Right lobe of liver (tissue), 6 donors: Measurements from ENCODE around the gene MAVS. TPM values are rescaled to one million over a fixed set of nuclear protein-coding genes. Genes with fewer than 3 reads are reported as not detected.

Experiments used
- ATAC-seq, 4 donors: fragments of 200-7000 bp; cut with Tn5 transposase; one replicate each; pipeline ENCODE4 v1.9.1; 2020; ENCODE audit warnings: mild to moderate bottlenecking in 4 of 4, moderate library complexity in 4 of 4
- DNase-seq, 3 donors: peaks; one replicate each; pipeline ENCODE4 v3.0.0-alpha.2; 2020
- H3K27ac ChIP-seq, 3 donors: fragments of 200-600 bp; one replicate each; pipeline ENCODE4 v1.8.0; 2022
- H3K27me3 ChIP-seq, 2 donors: fragments of 200-600 bp; one replicate each; pipeline ENCODE4 v1.8.0; 2022
- H3K36me3 ChIP-seq, 4 donors: fragments of 200-600 bp; sonication (generic) in 1 of 4; one replicate each; pipeline versions ENCODE4 v1.5.1 to v1.8.0; 2017 to 2022; ENCODE audit warnings: control low read depth in 1 of 4
- H3K4me1 ChIP-seq, 4 donors: fragments of 200-600 bp; sonication (generic) in 1 of 4; one replicate each; pipeline versions ENCODE4 v1.5.1 to v1.8.0; 2017 to 2022; ENCODE audit warnings: control low read depth in 1 of 4
- H3K4me3 ChIP-seq, 3 donors: fragments of 200-600 bp; one replicate each; pipeline ENCODE4 v1.8.0; 2022
- H3K9me3 ChIP-seq, 4 donors: fragments of 200-600 bp; sonication (generic) in 1 of 4; one replicate each; pipeline versions ENCODE4 v1.5.1 to v1.8.0; 2017 to 2022; ENCODE audit warnings: control low read depth in 1 of 4
- CTCF ChIP-seq, 4 donors: fragments of 200-600 bp in 3 of 4; fragments of 450-650 bp in 1 of 4; IDR thresholded peaks; one replicate each; pipeline versions ENCODE4 v1.5.1 to v1.8.0; 2016 to 2022; ENCODE audit warnings: antibody characterized with exemption in 4 of 4, mild to moderate bottlenecking in 2 of 4
- POLR2A ChIP-seq: fragments of 450-650 bp; IDR thresholded peaks from one replicate; pipeline ENCODE4 v1.6.1; 2017; ENCODE audit warnings: antibody characterized with exemption, mild to moderate bottlenecking
- WGBS: methylation state at CpG from one replicate; pipeline ENCODE4 v1.1.6; 2018; ENCODE audit warnings: low coverage, low lambda C conversion rate; ENCODE audit not compliant: insufficient coverage; ENCODE audit errors: missing lambda C conversion rate; 5-methylcytosine and 5-hydroxymethylcytosine counted together
- intact Hi-C, 2 donors: fragments of 100-400 bp; cut with DNase I; formaldehyde crosslinking; loops; one replicate each; pipeline versions ENCODE4 v1.11.2 to v1.14.1; 2022
- total RNA-seq, 6 experiments: library from RNA; depleted of rRNA in 2 of 6; stranded (reverse); fragments of >200 nt in 2 of 6; fragmentation: NEBNext Ultra II Directional in 3 of 6; extraction: Animal tissue kit (Norgen Biotek cat#: 25700) in 3 of 6; gene quantifications; one replicate each; pipeline versions ENCODE4 v1.1.0 to v1.2.4, GENCODE V29; 2016 to 2023
- donor health status: DM: no; HTN: yes; CAD: no.
- donor health status: DM: no; HTN: no; CAD: no.
- donor health status: DM: no; HTN: no; CAD: no.
- donor health status: DM: no; HTN: yes; CAD: no.
- donor health status: DM: no; HTN: yes; CAD: no.

MAVS gene
- total RNA-seq, 6 experiments from 2014 or later: 10.1 to 20.4 (median 17.0) TPM

- TF ChIP-seq POLR2A: no peak
- TF ChIP-seq CTCF (IDR thresholded peaks at IDR 0.05): no peak
- 78% methylated on average over 1 of the region's 14 CpGs for WGBS
- Histone ChIP-seq H3K27ac (no peak overlapping the region), H3K4me1 (peaks cover 0 to 5% (median 0%) of the 10 kb centered on the region in 4 donors), H3K4me3 (no peak overlapping the region), H3K9me3 (no peaks in the 10 kb centered on the region), H3K27me3 (no peaks in the 10 kb centered on the region), H3K36me3 (peaks cover 0 to 68% (median 22%) of the 10 kb centered on the region in 4 donors)
- intact Hi-C loops: no loop called here
- no peak for DNase-seq
- ATAC-seq: no peak
Observed at GRCh38 chr20:3857405-3857804, 10.8 kb downstream of the MAVS start.

DNA sequence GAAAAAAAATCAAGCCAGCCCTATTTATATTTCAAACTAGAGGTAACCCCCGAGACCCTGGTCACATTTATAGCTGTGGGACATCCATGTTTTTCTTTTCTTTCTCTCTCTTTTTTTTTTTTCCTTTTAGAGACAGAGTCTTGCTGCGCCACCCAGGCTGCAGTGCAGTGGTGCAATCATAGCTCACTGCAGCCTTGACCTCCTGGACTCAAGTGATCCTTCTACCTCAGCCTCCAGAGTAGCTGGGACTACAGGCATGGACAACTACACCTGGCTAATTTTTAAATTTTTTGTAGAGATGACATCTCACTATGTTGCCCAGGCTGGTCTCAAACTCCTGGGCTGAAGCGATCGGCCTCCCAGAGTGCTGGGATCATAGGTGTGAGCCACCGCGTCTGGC lies 12.1 kb downstream of the MAVS start:
- DNase-seq (no peak), ATAC-seq (no peak)
- TF ChIP-seq CTCF (IDR thresholded peaks at IDR 0.05) (no peak), POLR2A (no peak)
- WGBS: 93% methylated on average over 6 of the region's 6 CpGs
- intact Hi-C loops: no loop called here
- Histone ChIP-seq H3K36me3 (peaks cover 9 to 81% (median 31%) of the 10 kb centered on the region in 4 donors), H3K27me3 (no peaks in the 10 kb centered on the region), H3K4me3 (no peak overlapping the region), H3K4me1 (peaks cover 0 to 5% (median 0%) of the 10 kb centered on the region in 4 donors), H3K27ac (no peak overlapping the region), H3K9me3 (no peaks in the 10 kb centered on the region)

DNA sequence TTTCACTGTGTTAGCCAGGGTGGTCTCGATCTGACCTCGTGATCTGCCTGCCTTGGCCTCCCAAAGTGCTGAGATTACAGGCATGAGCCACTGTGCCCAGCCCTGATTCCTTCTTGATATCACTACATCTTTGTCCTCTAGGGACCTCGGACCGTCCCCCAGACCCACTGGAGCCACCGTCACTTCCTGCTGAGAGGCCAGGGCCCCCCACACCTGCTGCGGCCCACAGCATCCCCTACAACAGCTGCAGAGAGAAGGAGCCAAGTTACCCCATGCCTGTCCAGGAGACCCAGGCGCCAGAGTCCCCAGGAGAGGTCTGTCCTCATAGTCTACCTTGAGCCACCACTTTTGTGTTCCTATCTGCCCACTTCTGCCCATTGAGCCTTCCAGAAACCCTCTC lies 14.6 kb downstream of the MAVS start:
- TF ChIP-seq CTCF (IDR thresholded peaks at IDR 0.05) (no peak), POLR2A (no peak)
- Histone ChIP-seq H3K4me1 (no peaks in the 10 kb centered on the region), H3K27me3 (no peaks in the 10 kb centered on the region), H3K9me3 (no peaks in the 10 kb centered on the region), H3K36me3 (peaks cover 9 to 94% (median 44%) of the 10 kb centered on the region in 4 donors), H3K4me3 (no peak overlapping the region), H3K27ac (no peak overlapping the region)
- intact Hi-C loops: no loop called here
- 100% methylated on average over 2 of the region's 7 CpGs for WGBS
- ATAC-seq (no peak), DNase-seq (no peak)

DNA sequence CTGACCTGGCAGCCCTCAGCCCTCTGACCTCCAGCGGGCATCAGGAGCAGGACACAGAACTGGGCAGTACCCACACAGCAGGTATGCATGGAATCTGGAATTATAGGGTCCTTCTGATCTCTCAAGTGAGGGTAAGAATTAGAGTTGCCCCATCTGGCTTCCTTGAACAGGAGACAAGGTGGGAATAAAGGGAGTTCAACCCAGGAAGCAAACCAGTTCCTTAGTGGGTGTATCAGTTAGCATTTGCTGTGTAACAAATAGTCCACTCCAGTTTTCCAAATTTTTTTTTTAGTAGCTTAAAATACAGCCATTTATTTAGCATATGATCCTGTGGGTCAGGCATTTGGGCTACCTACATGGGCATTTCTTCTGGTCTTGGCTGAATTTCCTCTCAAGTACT lies 15.7 kb downstream of the MAVS start:
- no peak for ATAC-seq
- no peak for DNase-seq
- H3K4me3 ChIP-seq: no peak overlapping the region
- intact Hi-C loops: no loop called here
- TF ChIP-seq POLR2A (no peak), CTCF (IDR thresholded peaks at IDR 0.05) (no peak)
- H3K27me3 ChIP-seq: no peaks in the 10 kb centered on the region
- H3K27ac ChIP-seq: no peak overlapping the region
- no CpG with 5 or more reads among the region's 1 CpG for WGBS
- H3K9me3 ChIP-seq: no peaks in the 10 kb centered on the region
- peaks cover 9 to 92% (median 41%) of the 10 kb centered on the region in 4 donors for H3K36me3 ChIP-seq
- H3K4me1 ChIP-seq: no peaks in the 10 kb centered on the region

DNA sequence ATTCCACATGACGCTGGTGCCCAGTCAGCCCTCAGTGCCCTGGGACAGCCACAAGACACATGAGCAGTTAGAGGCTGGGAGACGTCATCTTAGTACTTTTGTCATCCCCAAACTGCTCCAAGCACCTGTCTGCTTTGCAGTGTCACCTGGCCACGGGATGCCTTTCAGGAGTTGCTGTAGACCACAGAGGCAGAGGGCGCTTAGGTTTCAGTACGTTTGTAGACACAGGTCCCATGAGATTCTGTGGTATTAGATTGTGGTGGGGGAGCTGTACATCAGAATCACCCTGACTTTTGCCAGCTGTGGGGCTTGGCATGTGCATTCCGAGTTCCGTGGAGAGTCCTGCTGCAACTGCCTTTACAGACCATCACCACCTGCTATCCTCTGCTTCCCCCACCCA lies 16.7 kb downstream of the MAVS start:
- intact Hi-C loops: no loop called here
- ATAC-seq (no peak), DNase-seq (no peak)
- TF ChIP-seq POLR2A: no peak
- no peak for TF ChIP-seq CTCF (IDR thresholded peaks at IDR 0.05)
- no peaks in the 10 kb centered on the region for H3K9me3 ChIP-seq
- peaks cover 9 to 83% (median 37%) of the 10 kb centered on the region in 4 donors for H3K36me3 ChIP-seq
- H3K27me3 ChIP-seq: no peaks in the 10 kb centered on the region
- no peaks in the 10 kb centered on the region for H3K4me1 ChIP-seq
- no peak overlapping the region for H3K27ac ChIP-seq
- WGBS: 86% methylated on average over 6 of the region's 7 CpGs
- H3K4me3 ChIP-seq: no peak overlapping the region
